Smooth muscle cell of trachea (primary cell): ENCODE results near the gene TMEM47. TPM values are rescaled to one million over a fixed set of nuclear protein-coding genes. Genes with fewer than 3 reads are reported as not detected.

Experiments used
- total RNA-seq: library from RNA; depleted of rRNA; stranded (reverse); fragments of >200 nt; gene quantifications from 2 replicates; pipeline ENCODE4 v1.2.1, GENCODE V29; 2014

TMEM47 gene
- 77.8 and 167 TPM in 2 replicates for total RNA-seq

GRCh38 chrX:34656842-34657725, at the start of gene TMEM47:
Gene TMEM47 (minus strand): TSS chrX:34657285. CDS start chrX:34657029, 256 bp downstream.

